ENCODE data around the gene GPD1.

GPD1 gene

DNA sequence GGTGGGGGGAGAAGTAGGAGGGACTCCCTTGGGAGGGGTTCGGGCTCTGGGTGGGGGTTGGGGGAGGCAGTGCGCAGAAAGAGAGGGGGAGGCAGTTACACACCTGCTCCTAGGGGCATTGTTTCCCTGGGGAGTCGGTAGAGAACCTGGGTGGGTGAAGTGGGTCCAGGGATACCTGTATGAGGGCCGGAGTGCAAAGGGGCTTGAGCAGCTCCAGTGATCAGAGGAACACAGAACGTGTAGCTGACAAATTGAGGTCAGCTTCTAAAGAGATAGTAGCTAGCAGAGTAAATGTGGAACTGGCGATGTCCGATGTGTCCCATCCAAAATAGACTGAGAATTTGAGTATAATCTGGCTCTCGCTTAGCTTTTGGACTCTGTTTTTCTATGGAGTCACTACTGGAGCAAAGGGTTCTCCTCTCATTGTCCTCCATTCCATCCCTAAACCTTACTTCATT is 18.2 kb upstream of the GPD1 start:
- no peak for DNase-seq (ENCODE audit: extremely low spot score)
- ChIA-PET POLR2A (interaction anchor here (1.0 kb wide), 2 partner anchors 26 to 82 kb away, joined by 3 to 12 read pairs; partner anchors contain the start of genes CERS5 and COX14), CTCF (interaction anchor here (1.0 to 5.2 kb wide), 17 partner anchors 11 to 119 kb away, joined by 3 to 66 read pairs (median 7); partner anchors contain the start of genes CERS5, COX14 and GPD1)
- no peak for TF ChIP-seq CTCF (IDR thresholded peaks at IDR 0.05; ENCODE audit: control extremely low read depth, extremely low read depth, low read depth, missing control alignments)

- ChIA-PET CTCF (interaction anchor here (1.3 to 5.2 kb wide), 10 partner anchors 11 to 119 kb away, joined by 4 to 66 read pairs (median 10); partner anchors contain the start of genes CERS5, COX14 and GPD1), POLR2A (no interaction called here)
- DNase-seq (ENCODE audit: extremely low spot score) = no peak
- no peak for TF ChIP-seq CTCF (IDR thresholded peaks at IDR 0.05; ENCODE audit: control extremely low read depth, extremely low read depth, low read depth, missing control alignments)
Measured at GRCh38 chr12:50086148-50086547, 17.7 kb upstream of the GPD1 start.

DNA sequence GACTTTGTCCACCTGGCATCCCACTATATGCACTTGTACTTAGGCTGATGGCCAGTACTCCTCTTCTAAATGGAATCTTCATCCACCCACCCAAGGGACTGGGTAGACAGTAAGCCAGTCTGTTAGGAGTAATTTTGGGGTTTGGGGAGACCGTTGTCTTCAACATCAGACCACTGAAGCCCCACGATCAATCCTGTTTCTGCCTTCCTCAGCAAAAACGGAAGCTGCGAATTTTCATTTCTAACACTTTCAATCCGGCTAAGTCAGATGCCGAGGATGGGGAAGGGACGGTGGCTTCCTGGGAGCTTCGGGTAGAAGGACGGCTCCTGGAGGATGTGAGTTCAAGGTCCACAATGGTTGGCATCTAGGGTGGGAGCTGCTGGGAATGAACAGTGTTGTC is 16.7 kb upstream of the GPD1 start:
- TF ChIP-seq CTCF (IDR thresholded peaks at IDR 0.05; ENCODE audit: control extremely low read depth, extremely low read depth, low read depth, missing control alignments) = no peak
- CTCF ChIA-PET = interaction anchor here (0.9 to 6.2 kb wide), 25 partner anchors 9 to 308 kb away, joined by 3 to 113 read pairs (median 5); partner anchors contain the start of genes CERS5, COX14 and GPD1
- DNase-seq (ENCODE audit: extremely low spot score) = no peak
- POLR2A ChIA-PET = no interaction called here

GRCh38 chr12:50087995-50088394 is 15.8 kb upstream of the GPD1 start:
- no peak for TF ChIP-seq CTCF (IDR thresholded peaks at IDR 0.05; ENCODE audit: control extremely low read depth, extremely low read depth, low read depth, missing control alignments)
- POLR2A ChIA-PET = interaction anchor here (0.7 to 1.1 kb wide), 2 partner anchors 8 to 39 kb away, joined by 3 to 5 read pairs; no protein-coding TSS in a partner anchor
- no peak for DNase-seq (ENCODE audit: extremely low spot score)
- CTCF ChIA-PET = interaction anchor here (0.6 to 6.2 kb wide), 29 partner anchors 8 to 307 kb away, joined by 3 to 113 read pairs (median 5); partner anchors contain the start of genes CERS5, COX14 and GPD1

DNA sequence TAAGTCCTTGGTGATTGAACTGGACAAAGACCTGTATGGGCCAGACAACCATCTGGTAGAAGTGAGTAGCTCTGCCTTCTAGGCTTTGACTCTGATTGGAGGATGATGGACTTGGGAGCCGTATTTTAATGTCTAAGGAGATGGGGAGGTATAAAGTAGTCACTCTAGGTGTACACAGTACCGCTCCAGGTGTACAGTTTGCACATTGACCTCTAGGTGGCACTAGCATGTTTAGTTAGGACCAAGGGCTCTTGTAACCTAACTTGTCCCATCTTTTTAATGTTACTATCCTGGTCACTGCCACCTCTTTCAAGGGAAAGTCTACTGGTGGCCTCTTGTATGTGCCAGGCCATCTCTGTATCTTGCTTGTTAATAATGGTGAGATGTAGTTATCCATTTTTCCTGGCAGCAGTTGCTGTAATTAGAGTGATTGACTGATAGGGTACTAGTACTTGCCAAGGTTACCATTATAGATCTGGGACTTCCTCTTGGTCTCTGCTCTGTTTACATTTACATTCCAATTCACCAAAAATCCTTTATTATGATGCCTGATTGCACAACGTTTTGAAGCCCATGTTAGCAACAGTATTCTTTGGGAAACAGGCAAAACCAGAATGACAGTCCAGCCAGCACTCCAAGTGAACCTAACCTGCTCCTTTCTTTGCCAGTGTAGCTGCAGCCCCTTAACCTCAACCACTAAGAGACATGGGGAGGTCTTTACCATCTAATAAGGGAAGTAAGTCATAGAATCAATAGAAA is 15.1 kb upstream of the GPD1 start:
- ChIA-PET POLR2A (interaction anchor here (1.1 kb wide), 1 partner anchor 8 kb away, joined by 3 read pairs; no protein-coding TSS in a partner anchor), CTCF (interaction anchor here (0.6 to 6.2 kb wide), 29 partner anchors 8 to 557 kb away, joined by 3 to 113 read pairs (median 5); partner anchors contain the start of genes CERS5, COX14 and GPD1)
- DNase-seq (ENCODE audit: extremely low spot score) = peak; percentile 68
- peak; percentile 84 for TF ChIP-seq CTCF (IDR thresholded peaks at IDR 0.05; ENCODE audit: control extremely low read depth, extremely low read depth, low read depth, missing control alignments)

DNA sequence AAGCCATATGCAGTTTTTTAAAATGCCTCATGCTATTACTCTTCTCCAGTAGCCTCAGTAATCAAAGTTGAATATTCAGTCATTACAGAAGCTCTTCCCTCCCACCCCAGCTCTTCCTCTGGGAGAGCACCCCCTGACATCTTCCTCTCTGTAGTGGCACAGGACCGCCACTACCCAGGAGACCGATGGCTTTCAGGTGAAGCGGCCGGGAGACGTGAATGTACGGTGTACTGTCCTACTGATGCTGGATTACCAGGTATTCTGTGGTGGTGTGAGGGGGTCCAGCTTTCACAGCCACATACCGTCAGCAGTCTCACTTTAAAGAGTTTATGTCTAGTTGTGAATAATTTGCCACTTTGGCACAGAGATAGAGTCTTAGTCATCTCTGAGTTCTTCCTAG is 14.1 kb upstream of the GPD1 start:
- no peak for DNase-seq (ENCODE audit: extremely low spot score)
- CTCF ChIA-PET = interaction anchor here (0.6 to 6.2 kb wide), 17 partner anchors 10 to 556 kb away, joined by 3 to 113 read pairs (median 4); partner anchors contain the start of genes COX14 and GPD1
- POLR2A ChIA-PET = no interaction called here
- TF ChIP-seq CTCF (IDR thresholded peaks at IDR 0.05; ENCODE audit: control extremely low read depth, extremely low read depth, low read depth, missing control alignments) = no peak

Data from GM10248 (cell line).